ENCODE data around the gene LRMDA.
A peak's percentile ranks its signal among the peaks of the same experiment; 100 is the strongest.

The LRMDA gene

DNA sequence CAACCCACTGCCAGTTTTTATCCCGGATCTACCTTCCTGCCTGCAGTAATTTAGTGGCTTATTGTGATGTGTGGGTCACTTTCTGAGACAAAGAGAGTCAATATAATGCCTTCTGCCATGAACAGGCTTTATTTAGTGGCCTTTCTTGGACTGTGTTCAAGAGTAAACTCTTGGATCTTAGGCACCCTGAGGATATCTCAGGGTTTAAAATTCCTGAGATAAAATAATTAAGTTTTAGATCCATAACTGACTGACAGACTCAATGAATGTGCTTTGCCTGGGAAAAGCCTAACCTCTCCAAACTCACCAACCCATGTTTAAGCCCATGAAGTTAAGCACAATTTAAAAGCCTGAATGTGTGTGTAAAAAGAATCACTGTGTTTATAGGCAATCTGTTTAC lies 564.3 kb downstream of the LRMDA start:
- no peak for DNase-seq (ENCODE audit: low read depth)
- TF ChIP-seq, protein P1, sequence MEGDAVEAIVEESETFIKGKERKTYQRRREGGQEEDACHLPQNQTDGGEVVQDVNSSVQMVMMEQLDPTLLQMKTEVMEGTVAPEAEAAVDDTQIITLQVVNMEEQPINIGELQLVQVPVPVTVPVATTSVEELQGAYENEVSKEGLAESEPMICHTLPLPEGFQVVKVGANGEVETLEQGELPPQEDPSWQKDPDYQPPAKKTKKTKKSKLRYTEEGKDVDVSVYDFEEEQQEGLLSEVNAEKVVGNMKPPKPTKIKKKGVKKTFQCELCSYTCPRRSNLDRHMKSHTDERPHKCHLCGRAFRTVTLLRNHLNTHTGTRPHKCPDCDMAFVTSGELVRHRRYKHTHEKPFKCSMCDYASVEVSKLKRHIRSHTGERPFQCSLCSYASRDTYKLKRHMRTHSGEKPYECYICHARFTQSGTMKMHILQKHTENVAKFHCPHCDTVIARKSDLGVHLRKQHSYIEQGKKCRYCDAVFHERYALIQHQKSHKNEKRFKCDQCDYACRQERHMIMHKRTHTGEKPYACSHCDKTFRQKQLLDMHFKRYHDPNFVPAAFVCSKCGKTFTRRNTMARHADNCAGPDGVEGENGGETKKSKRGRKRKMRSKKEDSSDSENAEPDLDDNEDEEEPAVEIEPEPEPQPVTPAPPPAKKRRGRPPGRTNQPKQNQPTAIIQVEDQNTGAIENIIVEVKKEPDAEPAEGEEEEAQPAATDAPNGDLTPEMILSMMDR (conservative IDR thresholded peaks at IDR 0.05; ENCODE audit: low read depth, low read length): no peak
- H3K4me3 ChIP-seq (ENCODE audit: low read depth, low read length): no peak overlapping the region

DNA sequence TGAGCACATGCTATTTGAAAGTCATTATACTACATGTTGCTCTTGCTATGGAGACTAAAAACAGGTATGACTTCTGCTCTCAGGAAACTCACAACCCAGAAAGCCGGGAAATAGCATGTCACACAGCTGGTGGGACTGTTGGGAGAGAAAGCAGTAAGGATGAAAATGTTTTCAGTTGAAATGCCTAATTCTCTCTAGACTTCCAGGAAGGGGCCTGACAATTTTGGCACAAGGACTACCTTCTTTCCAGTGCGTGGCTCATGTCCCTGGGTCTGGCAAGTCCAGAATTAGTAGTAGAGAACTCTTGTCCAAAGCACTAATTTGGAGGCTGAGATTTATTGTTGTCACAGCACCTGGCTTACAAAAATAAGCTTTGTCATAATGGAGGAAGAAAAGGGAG lies 567.6 kb downstream of the LRMDA start:
- TF ChIP-seq, protein P1 (conservative IDR thresholded peaks at IDR 0.05; ENCODE audit: low read depth, low read length): no peak
- no peak overlapping the region for H3K4me3 ChIP-seq (ENCODE audit: low read depth, low read length)
- no peak for DNase-seq (ENCODE audit: low read depth)

DNA sequence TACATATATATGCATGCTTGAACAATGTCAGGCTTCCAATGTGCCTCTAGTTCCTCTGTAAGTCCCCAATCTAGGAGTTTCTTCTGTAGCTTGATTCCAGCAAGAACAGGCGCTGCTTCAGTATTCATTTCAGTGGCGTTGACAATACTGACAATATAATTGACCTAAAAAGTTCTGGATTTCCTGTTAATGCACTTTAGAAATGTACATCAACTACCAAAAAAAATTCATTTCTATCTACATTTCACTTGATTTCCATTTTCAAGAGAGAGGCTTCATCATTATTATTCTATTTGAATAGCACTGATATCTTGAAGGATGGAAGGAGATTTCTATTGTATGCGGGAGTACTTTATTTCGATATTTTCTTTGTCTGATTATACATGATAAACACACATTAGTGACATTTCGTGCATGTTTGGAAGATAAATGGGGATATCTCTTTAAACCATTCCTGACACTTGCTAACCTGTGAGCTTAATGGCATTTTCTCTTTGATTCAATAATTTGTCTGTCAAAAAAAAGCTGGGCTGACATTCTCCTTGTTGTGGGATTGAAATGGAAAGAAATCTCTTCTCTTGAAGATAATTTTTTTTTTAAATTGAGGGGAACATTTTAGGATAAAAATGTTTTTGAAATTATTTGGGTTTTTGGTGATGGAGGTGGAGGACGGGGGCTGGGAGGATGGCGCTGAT lies 568.2 kb downstream of the LRMDA start:
- DNase-seq (ENCODE audit: low read depth): no peak
- no peak overlapping the region for H3K4me3 ChIP-seq (ENCODE audit: low read depth, low read length)
- TF ChIP-seq, protein P1 (conservative IDR thresholded peaks at IDR 0.05; ENCODE audit: low read depth, low read length): no peak

DNA sequence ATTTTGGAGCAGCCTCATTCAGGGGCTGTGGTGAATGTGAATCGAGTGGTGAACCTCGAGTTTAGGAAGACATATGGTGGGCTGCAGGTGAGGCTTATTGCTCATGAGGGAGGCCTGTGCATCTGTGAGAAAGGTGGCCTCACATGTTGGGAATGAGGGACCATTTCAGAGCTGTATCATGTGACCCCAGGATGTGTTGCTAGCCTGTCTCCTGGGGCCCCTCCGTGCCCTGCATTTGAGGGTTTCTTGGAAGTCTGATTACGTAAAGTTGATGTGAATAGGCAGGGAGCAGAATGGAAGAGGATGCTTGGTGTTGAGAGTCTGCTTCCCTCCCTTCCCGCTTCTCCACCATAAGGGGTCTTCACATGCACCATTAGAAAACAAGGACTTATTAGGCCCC lies 569.1 kb downstream of the LRMDA start:
- H3K4me3 ChIP-seq (ENCODE audit: low read depth, low read length): no peak overlapping the region
- DNase-seq (ENCODE audit: low read depth): no peak
- TF ChIP-seq, protein P1 (conservative IDR thresholded peaks at IDR 0.05; ENCODE audit: low read depth, low read length): no peak

DNA sequence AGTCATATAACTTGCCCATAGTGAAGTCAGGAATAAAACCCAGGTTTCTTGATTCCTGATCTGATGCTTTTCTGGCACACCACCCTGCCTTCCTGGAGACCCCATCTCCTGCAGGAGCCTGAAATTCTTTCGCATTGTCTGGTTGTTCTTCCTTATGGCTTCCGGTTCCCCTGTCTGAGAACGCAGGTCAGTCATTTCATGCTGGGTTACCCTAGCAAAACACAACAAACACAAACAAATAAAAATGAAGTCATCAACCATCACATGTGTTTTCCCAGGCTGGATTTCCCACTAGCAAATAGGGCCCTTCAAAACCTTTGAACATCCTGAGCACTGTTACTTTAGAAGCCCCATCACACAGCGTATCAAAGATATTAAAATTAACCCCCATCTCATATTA lies 569.6 kb downstream of the LRMDA start:
- no peak overlapping the region for H3K4me3 ChIP-seq (ENCODE audit: low read depth, low read length)
- DNase-seq (ENCODE audit: low read depth): peak; percentile 19
- TF ChIP-seq, protein P1 (conservative IDR thresholded peaks at IDR 0.05; ENCODE audit: low read depth, low read length): no peak

DNA sequence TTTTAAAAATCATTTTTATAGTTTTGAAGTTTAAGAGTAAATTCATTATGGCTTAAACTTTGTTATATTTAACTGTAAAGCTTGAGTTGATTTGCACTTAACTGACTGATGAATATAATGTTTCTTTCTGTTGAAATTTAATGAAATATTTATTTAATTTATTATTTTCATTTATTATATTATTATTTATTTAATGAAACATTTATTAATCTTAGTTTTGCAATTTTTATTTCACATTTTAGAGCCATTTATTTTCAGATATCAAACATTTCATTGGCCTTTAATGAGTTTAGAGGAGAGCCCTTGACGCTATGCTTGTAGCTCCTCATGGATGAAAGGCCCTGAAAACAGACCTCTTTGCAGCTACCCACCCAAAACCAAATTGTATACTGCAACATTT lies 570.0 kb downstream of the LRMDA start:
- TF ChIP-seq, protein P1 (conservative IDR thresholded peaks at IDR 0.05; ENCODE audit: low read depth, low read length): no peak
- DNase-seq (ENCODE audit: low read depth): no peak
- H3K4me3 ChIP-seq (ENCODE audit: low read depth, low read length): no peak overlapping the region

DNA sequence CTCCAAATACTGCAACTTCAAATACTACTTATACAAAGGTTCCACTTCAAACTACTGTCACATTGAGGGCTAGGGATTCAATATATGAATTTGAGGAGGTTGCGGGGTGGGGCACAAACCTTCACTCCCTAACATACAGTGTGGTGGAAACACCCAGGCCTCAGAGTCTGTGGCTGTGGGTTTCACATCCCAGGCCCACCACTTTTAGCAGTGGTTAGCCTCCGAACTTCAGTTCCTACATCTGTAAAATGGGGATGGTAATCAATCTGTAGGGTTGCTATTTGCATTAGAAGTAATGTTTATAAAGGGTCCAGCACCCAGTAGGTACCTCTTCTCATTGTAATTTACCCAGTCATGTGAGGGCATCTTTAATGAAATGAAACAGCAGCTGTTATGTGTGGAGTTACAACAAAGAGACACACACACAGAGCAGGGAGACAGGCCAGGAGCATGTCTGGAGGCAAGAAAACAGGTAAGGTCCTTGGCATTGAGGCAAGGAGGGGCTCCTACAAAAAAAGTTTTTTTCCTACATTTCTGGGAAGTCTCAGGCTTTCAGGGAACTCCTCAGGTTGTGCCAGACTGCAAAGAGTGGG lies 570.9 kb downstream of the LRMDA start:
- no peak for DNase-seq (ENCODE audit: low read depth)
- H3K4me3 ChIP-seq (ENCODE audit: low read depth, low read length): no peak overlapping the region
- TF ChIP-seq, protein P1 (conservative IDR thresholded peaks at IDR 0.05; ENCODE audit: low read depth, low read length): no peak
